HG03521 (cell line): ENCODE measurements around the gene TPX2.
"Not testable (repeated sequence)": the region's sequence is repeated elsewhere in the genome, so short reads cannot be mapped to it uniquely, and the experiment has no call there.

Source experiments
- ATAC-seq: cut with Tn5 transposase; IDR thresholded peaks from one replicate; pipeline ENCODE4 v1.9.1; 2021; ENCODE audit warnings: mild to moderate bottlenecking, moderate library complexity; ENCODE audit not compliant: unreplicated experiment

TPX2 gene

GRCh38 chr20:31811198-31811597, 72.1 kb downstream of the TPX2 start:
- no peak for ATAC-seq

- no peak for ATAC-seq
Measured at GRCh38 chr20:31811796-31812728, 73.0 kb downstream of the TPX2 start.

DNA sequence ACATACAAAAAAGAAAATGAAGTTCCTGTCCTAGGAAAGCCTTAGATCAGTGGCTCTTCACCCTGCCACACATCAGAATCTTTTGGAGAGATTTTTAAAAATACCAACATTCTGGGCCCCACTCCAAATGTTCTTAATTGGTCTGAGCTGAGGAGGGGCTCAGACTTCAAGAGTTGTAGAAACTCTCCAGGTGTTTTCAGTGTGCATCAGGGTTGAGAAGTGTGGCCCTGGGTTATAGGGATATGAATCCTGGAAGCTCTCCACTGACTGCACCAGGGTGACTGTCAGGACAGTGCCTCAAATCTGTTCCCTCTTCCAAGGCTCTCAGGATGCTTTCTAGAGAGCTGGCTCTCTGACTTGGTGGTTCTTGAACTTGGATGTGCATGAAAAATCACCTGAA, 74.5 kb downstream of the TPX2 start:
- ATAC-seq = no peak

DNA sequence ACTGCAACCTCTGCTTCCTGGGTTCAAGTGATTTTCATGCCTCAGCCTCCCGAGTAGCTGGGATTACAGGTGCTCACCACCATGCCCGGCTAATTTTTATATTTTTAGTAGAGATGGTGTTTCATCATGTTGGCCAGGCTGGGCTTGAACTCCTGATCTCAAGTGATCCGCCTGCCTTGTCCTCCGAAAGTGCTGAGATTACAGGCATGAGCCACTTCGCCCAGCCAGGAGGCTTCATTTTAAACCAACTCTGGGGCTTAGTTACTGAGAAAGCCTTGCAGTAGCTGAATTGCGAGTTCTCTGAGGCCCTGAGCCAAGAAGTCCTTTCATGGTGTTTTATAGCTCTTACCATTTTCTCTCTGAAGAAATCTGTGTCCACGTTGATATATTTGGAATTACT, 75.1 kb downstream of the TPX2 start:
- not testable (repeated sequence) for ATAC-seq

- ATAC-seq = no peak
Measured at GRCh38 chr20:31815408-31816188, 76.5 kb downstream of the TPX2 start.

- no peak for ATAC-seq
Measured at GRCh38 chr20:31816221-31816620, 77.1 kb downstream of the TPX2 start.

- ATAC-seq = no peak
Measured at GRCh38 chr20:31817461-31817860, 78.4 kb downstream of the TPX2 start.

- no peak for ATAC-seq
Measured at GRCh38 chr20:31818376-31818908, 79.4 kb downstream of the TPX2 start.

DNA sequence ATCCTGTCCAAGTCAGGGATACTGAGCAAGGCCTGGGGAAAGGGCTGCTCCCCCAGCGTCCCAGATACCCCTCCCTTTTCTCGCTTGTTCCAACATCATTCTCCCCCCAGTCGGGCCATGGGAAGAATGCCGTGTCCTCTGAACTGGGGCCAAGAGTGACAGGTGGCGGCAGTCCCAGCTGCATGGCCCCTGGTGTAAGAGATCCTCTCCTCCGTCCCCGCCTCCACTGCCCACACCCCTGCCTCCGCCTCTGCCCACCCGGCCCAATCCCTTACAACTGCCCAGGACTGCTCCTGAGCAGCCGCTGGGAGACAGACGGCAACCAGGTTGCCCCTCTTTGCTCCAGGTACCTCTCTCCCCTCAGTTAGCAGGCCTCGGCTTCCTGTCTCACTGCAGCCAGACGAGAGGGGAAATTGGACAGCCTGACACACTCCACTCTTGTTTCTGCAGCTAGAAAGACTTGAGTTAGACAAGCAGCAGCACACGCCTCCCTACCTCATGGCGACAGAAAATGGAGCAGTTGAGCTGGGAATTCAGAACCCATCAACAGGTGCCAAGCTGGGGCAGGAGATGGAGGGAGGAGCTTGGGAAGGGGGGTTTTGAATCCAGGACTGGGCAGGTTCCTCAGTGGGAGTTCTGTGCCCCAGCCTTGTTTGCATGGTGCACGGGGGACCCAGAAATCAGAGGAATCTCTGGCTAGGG, 80.1 kb downstream of the TPX2 start, which contains the start of gene MYLK2:
Gene MYLK2, plus strand, starts transcription at position 274 of the 702 bp plus-strand sequence. Its CDS starts 225 bp downstream, at position 499.
- ATAC-seq = no peak

DNA sequence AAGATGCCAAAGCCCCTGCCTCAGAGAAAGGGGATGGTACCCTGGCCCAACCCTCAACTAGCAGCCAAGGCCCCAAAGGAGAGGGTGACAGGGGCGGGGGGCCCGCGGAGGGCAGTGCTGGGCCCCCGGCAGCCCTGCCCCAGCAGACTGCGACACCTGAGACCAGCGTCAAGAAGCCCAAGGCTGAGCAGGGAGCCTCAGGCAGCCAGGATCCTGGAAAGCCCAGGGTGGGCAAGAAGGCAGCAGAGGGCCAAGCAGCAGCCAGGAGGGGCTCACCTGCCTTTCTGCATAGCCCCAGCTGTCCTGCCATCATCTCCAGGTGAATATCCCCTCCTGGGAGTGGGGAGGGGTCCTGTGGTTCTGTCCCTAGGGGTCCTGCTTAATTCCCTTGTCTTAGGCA, 81.1 kb downstream of the TPX2 start:
- no peak for ATAC-seq

DNA sequence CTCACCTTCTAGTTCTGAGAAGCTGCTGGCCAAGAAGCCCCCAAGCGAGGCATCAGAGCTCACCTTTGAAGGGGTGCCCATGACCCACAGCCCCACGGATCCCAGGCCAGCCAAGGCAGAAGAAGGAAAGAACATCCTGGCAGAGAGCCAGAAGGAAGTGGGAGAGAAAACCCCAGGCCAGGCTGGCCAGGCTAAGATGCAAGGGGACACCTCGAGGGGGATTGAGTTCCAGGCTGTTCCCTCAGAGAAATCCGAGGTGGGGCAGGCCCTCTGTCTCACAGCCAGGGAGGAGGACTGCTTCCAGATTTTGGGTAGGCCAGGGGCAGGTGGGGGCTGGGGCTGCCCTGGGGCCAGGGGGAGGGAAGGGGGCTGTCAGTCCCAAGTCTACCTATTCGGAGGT, 82.3 kb downstream of the TPX2 start:
- no peak for ATAC-seq

- ATAC-seq = peak; percentile 63
Measured at GRCh38 chr20:31822421-31823330, 83.6 kb downstream of the TPX2 start.

DNA sequence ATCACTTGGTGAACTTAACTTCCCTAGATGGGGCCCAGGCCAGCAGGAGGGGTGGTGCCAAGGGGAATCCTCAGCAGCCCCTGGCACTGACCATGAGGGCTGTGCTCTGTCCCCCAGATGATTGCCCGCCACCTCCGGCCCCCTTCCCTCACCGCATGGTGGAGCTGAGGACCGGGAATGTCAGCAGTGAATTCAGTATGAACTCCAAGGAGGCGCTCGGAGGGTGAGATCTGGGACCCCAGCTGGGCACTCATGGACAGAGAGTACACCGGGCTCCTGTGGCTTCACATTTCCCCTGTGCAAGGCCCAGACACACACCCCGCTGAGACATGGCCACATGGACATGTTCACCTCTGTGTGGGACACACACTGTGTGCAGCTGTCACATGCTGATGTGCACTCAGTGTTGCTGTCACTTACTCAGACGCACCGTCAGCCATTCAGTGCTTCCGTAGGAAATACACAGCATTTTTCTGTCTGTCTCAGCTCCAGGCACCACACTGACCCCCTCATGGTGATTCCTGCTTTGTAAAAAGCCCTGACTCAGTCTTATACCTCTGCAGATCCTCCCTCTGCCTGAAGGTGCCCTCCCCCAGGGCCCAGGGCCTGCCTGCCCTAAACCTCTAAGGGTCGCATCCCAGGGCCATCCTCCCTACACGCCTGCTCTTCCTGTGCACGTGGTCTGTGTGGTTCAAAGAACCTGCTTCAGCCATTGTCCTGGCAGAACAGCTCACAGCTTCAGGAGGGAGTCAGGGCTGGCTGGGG, 84.5 kb downstream of the TPX2 start:
- no peak for ATAC-seq

- ATAC-seq = no peak
Measured at GRCh38 chr20:31824125-31824485, 85.0 kb downstream of the TPX2 start.

GRCh38 chr20:31824554-31825313, 85.6 kb downstream of the TPX2 start:
- no peak for ATAC-seq

- no peak for ATAC-seq
Measured at GRCh38 chr20:31826074-31826473, 87.0 kb downstream of the TPX2 start.

- no peak for ATAC-seq
Measured at GRCh38 chr20:31827059-31827458, 88.0 kb downstream of the TPX2 start.

DNA sequence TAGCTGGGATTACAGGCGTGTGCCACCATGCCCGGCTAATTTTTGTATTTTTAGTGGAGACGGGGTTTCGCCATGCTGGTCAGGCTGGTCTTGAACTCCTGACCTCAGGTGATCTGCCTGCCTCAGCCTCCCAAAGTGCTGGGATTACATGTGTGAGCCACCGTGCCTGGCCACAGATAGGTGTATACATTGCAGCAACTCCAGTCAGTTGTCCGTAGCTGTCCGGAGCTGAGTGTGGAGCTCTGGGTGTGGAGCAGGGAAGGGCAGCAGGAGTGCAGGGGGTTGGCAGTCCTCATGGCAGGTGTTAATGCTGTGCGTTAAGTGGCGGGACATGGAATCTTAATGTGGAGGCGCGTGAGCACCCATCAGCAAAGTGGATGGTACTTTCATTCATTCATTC, 88.9 kb downstream of the TPX2 start:
- not testable (repeated sequence) for ATAC-seq
